ENCODE results near the gene STPG2.

DNA sequence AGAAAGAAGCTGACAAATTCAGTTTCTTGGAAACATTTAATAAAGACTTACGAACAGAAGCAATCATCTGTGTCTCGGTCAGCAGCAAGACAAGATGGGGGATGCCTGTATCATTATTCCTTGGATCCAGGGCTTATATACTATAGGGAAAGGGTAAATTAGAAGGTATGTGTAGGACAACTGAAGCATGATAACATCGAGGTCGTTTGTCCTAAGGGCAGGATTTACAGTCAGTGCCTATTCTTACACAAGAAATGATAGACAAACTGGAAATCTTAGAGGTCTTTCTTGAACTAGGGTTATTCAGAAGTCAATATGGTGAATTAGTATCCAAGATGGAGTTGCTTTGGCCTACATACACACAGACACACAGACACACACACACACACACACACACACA is 553.0 kb downstream of the STPG2 start:
- TF ChIP-seq, protein P1, sequence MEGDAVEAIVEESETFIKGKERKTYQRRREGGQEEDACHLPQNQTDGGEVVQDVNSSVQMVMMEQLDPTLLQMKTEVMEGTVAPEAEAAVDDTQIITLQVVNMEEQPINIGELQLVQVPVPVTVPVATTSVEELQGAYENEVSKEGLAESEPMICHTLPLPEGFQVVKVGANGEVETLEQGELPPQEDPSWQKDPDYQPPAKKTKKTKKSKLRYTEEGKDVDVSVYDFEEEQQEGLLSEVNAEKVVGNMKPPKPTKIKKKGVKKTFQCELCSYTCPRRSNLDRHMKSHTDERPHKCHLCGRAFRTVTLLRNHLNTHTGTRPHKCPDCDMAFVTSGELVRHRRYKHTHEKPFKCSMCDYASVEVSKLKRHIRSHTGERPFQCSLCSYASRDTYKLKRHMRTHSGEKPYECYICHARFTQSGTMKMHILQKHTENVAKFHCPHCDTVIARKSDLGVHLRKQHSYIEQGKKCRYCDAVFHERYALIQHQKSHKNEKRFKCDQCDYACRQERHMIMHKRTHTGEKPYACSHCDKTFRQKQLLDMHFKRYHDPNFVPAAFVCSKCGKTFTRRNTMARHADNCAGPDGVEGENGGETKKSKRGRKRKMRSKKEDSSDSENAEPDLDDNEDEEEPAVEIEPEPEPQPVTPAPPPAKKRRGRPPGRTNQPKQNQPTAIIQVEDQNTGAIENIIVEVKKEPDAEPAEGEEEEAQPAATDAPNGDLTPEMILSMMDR (IDR thresholded peaks at IDR 0.05): no peak
- TF ChIP-seq POLR2A (IDR thresholded peaks at IDR 0.05): no peak
